ENCODE data around the gene TTLL11. TPM values are rescaled to one million over a fixed set of nuclear protein-coding genes. Genes with fewer than 3 reads are reported as not detected.

Gene TTLL11
- total RNA-seq, 2 donors from 2014 or later: 11.8 to 20.4 TPM

DNA sequence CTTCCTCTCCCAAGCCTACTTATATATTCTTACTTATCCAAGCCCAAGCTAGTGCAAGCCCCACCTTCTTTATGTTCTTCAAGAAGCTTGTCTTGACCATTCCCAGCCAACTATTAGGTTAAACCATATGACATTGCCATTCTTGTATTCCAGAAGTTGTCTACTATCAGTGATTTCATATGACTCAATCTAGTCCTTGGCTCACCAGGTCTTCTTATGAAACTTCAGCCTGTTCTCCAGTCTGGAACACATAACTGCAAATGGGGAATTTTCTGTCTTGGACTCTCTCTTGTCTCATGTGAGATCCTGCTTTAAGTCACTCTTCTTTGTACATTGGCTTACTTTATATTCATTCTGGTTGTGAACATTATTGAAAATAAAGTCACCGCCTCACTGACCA is 130.7 kb downstream of the TTLL11 start:
- intact Hi-C loops (cut with DNase I): no loop called here
- DNase-seq (ENCODE audit: low spot score): no peak

DNA sequence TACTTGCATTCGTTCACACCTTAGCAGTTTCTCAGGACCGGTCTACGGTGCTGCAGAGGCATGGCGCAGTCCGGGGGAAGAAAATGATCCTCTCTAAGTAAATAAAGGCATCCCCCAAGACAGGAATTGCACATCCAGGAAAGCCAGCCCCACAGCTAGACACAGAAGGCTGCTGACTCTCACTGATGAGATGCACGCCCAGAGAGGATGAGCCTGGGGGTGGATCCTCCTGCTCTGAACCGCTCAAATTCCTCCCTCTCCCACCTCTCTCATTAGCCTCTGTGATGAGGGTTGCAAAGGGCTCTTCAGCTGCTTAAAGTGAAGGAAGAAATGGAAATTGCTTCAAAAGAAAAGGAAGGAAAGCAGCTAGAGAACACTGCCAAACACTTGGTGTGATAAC is 132.4 kb downstream of the TTLL11 start:
- DNase-seq (ENCODE audit: low spot score): no peak
- intact Hi-C loops (cut with DNase I): no loop called here

DNA sequence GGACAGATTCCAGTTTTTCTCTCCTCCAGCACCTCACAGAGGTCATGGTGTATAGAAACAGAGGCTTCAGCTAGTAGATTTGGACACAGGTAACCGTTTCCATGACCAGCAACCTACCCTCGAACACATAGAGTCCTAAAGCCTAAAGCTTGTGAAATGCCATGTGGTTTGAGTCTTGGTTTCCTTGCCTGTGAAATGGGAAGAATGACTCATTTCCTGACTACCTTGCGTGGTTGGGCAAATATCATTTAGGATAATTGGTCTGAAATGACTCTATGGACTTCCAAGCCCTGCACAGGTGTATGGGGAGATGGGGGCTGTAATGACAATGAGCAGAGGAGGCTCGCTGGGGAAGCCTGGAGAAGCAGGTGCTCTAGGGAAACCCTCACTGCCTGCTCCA is 134.6 kb downstream of the TTLL11 start:
- intact Hi-C loops (cut with DNase I): no loop called here
- DNase-seq (ENCODE audit: low spot score): no peak

DNA sequence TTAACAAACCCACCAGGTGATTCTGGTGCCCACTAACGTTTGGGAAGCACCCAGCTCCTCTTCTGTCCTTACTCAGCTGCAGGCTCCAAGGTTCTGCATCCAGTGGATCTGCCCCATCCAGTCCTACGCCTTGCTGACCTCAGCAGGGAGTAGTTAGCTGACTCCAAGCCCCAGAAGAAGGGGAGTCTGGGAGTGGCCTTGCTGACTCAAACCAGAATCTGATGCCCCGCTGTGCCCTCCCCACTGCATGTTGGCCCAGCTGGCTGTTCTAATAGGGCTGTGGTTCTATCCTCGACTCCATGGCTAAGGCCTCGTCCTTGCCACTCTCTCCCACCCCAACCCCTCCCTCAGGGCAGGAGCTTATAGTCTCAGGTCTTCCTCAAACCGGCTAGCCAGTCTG is 136.3 kb downstream of the TTLL11 start:
- intact Hi-C loops (cut with DNase I): no loop called here
- no peak for DNase-seq (ENCODE audit: low spot score)

DNA sequence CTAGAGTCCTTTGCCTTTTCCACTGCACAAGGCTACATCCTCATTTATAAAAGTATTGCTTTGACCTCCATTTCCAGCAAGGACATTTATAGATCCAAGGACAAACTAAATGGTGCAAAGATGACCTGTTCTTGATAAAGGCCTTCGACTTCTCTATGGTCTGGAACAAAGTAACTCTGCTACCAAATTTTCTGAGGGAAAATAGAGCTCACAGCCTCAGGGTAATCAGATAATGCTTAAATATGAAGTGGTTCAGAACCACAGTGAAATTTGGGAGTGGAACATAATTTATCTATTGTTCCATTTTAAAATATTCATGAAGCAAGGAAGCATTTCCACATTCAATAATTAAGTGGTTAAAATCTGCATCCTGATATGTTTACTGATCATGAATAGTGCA is 137.5 kb downstream of the TTLL11 start:
- DNase-seq (ENCODE audit: low spot score): no peak

DNA sequence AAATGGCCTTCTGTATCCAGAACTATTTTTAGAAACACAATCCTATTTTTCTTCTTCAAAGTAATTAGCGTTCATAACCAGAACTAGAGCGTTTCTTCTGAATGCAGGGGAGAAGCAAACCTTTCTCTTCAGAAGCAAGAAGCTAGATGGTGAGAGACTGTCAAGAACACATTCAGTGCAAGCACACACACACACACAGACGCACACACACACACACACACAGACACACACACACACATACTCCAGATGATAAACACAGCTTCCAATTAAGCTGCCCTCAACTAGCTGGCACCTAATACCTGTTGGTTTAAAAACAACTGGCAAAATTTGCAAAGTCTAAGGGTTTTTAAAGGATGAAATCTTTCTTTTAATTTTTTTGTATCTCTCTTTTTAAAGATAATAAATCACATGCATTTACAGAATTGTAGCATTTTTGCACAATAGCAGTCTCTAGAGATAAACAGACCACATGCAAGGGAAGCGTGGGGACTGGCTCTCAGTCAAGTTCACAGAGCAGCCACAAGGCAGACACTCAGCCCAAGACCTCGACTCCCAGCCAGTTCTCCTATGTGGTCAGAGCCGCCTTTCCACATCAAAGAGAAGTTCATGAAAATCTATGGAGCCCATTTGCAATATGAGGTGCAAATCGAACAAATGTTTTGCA is 138.5 kb downstream of the TTLL11 start:
- intact Hi-C loops (cut with DNase I): no loop called here
- DNase-seq (ENCODE audit: low spot score): peak; percentile 82

More for the DNA sequence above, 137.5 kb downstream of the TTLL11 start:
- intact Hi-C loops (cut with DNase I): no loop called here

DNA sequence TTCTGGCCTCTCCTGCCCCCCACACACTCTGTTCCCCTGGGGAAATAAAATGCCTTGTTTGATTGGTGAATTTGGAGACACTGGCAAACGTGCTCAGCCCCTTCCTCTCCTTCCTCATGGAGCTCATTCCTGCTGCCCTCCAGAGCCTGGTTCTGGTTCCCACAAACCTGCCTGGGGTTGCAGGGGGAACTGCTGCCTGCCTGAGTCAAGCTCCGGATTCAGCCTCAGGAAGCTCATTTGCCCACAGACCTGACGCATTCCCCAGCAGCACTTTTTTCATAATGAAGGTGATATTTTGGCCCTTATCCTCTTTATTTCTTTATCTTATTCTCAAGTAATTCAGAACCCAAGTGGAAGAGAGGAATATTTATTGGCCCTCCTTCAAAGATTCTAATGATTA is 140.5 kb downstream of the TTLL11 start:
- no peak for DNase-seq (ENCODE audit: low spot score)
- intact Hi-C loops (cut with DNase I): no loop called here

DNA sequence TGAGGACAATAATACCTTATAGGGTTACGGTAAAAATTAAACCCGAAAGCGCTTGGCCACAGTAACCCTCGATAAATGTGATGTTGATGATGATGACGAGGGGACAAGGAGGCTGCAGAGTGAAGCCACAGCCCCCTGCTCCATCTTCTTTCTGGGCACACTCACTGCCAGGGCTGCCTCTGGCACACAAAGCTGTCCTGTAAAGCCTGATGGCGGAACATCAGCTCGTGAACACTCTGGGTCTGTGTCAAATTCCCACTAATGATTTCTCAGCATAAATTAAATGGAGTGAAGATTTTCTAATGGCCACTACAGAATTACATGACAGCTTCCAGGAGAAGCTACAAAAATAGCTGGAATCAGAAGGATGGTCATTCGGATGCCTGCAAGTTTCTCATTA is 142.2 kb downstream of the TTLL11 start:
- DNase-seq (ENCODE audit: low spot score): no peak
- intact Hi-C loops (cut with DNase I): no loop called here

DNA sequence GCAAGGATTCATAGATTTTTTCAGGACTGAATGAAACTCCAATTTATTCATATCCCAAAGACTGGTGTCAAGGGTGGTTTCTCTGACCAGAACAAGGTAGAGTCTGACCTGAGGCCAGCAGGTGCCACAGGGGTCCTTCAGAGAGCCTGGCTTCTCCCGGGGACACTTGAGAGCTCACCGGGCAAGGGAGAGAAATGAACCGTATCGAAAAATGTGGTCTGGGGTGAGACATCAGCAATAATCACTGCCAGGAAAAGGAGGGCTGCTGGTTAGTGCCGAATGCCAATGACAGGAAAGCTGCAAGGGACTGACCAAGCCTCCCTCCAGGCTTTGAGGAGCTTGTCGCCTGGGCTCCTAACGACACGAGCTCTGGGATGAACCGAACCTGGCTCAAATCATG is 142.7 kb downstream of the TTLL11 start:
- DNase-seq (ENCODE audit: low spot score): no peak
- intact Hi-C loops (cut with DNase I): no loop called here

DNA sequence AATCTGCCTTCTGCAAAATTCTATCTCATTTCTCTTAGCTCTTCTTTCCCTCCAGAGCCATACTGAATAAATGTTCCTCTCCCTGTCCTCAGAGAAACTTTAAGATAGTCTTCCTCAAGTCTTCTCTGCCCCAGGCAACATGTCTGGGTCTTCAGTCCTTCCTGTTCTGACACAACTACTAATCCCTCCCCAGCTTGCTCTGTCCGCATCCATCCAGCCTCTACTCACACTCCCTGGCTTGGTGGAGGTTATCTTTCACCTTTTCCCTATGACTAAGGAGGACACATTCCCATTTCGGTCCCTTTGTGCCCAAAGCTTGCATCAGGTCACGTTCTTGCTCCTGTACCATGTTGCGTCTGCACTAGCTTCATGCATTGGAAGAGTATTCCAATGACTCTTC is 143.3 kb downstream of the TTLL11 start:
- intact Hi-C loops (cut with DNase I): no loop called here
- DNase-seq (ENCODE audit: low spot score): no peak

DNA sequence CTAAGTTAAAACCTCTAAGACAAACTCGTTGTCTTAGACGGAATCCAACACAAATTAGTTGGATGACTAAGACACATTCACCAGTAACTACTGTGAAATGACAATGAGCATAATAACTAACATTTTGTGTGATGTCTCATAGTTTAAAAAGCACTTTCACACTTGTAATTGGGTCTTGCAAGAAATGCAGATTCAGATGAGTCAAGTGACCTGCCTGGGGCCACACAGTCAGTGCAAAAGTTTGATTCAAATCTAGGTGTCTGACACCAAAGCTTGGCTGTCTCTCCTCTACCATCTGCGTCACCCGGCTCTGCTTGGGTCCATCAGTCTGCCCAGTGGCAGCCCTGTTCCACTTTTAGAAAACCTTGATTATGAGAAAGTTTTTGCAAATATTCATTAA is 143.7 kb downstream of the TTLL11 start:
- DNase-seq (ENCODE audit: low spot score): no peak
- intact Hi-C loops (cut with DNase I): no loop called here

DNA sequence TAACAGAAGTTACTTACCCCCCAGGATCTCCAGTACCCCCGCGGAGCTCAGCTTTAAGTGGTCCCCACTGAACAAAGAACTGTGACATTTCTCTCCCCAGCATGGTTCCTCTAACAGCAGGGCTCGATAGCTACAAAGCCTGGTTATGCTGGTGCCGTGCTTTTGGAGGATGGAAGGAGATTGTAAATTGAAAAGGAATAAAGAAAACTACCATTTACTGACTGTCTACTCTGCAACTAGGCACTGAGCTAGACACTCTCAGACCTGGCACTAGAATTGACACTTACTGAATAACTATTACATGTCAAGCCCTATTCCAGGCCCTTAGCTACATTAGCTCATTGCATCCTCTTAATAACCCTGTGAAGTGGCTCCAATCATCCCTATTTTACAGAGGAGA is 145.3 kb downstream of the TTLL11 start:
- DNase-seq (ENCODE audit: low spot score): no peak
- intact Hi-C loops (cut with DNase I): no loop called here

DNA sequence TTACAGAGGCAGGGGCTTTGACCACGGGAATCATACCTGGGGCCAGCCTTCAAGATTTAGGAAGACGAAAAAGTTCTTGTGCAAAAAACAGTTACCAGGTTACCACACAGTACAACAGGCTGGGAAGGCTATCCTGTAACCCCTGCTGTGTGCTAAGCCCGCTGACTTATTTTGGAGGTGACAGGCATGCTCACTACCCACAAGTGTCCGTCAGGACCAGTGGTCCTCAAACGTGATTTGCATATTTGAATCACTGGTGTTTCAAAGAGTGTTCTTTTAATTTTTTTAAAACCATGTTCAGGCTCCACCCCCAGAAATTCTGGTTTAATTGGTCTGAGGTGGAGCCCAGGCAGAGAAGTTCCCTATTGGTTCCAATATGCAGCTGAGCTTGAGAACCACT is 146.6 kb downstream of the TTLL11 start:
- intact Hi-C loops (cut with DNase I): no loop called here
- DNase-seq (ENCODE audit: low spot score): no peak

DNA sequence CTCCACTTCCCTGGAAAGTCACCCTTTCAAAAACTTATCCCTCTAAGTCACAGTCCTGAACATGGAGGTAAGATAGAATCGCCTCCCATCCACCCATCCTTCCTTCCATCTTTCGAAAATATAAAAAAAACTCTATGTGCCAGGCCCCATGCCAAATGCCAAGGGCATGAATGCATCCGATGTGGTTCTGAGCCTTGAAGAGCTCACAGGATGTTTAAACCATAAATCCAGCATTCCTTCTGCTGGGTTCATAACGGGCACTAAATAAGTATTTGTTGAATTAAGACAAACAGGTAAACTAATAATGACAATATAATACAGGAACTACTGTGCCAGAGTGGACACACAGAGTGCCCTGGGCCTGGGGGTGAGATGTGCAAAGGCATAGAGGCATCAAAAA is 147.3 kb downstream of the TTLL11 start:
- intact Hi-C loops (cut with DNase I): no loop called here
- no peak for DNase-seq (ENCODE audit: low spot score)

DNA sequence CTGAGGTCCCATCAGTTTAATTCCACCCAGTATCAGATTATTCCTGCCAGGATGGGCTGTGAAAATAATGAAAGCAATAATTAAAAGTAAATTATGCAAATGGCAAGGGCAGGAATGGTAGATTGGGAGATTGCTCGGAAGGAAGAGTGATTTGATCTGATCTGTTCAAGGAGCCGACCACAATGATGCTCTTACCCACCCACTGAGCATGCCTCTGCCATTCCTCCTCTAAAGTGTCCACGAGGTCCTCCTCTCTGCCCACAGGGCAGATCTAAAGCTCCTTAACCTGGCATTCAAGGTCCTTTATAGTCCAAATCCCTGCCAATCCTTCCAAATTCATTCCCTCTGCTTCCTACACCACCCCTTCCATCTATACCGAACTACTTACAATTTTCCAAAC is 147.8 kb downstream of the TTLL11 start:
- DNase-seq (ENCODE audit: low spot score): no peak
- intact Hi-C loops (cut with DNase I): no loop called here

DNA sequence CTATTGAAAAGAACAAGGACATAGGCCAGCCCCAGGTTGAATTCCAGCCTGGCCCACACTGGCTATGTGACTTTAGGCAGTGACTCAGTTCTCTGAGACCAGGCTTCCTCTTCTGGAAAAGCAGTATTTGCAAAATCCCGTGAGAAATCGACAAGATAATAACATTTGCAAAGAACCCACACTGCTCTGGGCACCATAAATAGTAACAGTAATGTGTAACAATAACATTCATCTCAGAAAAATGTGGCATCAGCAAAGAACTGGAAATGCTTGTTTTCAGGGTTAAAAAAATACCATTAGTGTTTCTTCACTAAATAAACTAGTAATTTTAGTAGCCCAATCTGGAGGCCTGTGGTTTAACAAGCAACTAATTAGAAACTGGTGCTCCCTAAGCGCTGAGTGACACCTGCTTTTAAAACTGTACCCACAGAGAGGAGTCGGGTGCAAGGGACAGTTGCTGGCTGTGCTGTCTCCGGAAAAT is 148.4 kb downstream of the TTLL11 start:
- no peak for DNase-seq (ENCODE audit: low spot score)
- intact Hi-C loops (cut with DNase I): no loop called here

DNA sequence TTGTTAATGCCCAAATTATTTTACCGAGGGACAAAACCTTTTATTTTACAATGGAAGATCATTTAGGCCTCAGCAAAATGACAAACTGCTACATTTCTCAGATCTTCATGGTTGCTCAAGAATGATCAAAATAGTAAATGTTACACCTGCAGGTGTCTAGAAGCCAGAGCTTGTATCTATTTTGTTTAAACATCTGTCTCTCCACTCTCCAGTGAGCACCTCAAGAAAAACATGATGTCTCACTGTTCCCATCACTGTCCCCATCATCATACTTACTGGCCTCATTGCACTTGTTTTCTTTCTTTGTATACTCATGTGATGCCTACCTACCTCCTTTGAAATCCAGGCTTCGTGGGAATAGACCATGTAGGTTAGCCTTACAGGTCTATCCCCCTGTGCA is 149.6 kb downstream of the TTLL11 start:
- DNase-seq (ENCODE audit: low spot score): no peak
- intact Hi-C loops (cut with DNase I): no loop called here

DNA sequence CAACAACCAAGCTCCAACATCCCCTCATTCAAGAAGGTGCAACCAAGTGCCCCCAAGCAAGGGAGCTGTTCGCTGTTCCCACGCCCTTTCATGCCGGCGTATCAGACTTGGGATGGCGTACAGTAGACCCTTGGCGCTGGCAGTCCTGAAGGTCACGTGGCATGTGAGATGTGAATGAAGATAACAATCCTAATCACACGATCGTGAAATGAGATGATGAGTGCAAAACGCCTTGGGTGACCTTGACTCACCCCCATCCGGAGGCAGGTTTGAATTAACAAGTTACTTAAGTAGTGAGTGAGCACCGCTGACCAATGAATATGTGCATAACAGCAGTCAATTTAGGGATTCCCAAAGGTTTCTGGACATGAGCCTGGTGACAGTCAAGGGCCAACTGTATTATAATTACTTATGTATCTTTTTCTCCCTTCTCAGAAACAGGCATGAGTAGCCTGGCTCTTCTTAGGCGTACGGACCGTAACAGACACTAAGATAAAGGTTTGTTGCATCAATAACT is 150.2 kb downstream of the TTLL11 start:
- no peak for DNase-seq (ENCODE audit: low spot score)
- intact Hi-C loops (cut with DNase I): no loop called here

DNA sequence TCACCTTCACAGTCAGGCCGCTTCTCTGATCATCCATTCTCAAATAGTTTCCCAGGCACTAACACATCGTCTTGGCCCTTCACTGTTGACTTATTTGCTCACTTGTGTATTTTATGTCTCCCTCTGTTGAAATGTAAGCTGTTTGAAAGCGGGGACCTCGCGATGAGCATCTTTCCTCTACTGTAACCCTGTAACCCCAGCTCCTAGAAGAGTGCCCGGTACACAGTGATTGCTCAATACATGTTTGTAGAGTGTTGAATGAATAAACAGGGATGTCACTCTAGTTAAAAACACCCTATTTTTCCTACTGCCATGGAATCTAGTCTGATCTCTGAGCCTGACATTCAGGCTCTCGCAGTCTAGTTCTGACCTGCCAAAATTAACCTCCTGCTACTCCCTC is 150.8 kb downstream of the TTLL11 start:
- intact Hi-C loops (cut with DNase I): no loop called here
- no peak for DNase-seq (ENCODE audit: low spot score)

DNA sequence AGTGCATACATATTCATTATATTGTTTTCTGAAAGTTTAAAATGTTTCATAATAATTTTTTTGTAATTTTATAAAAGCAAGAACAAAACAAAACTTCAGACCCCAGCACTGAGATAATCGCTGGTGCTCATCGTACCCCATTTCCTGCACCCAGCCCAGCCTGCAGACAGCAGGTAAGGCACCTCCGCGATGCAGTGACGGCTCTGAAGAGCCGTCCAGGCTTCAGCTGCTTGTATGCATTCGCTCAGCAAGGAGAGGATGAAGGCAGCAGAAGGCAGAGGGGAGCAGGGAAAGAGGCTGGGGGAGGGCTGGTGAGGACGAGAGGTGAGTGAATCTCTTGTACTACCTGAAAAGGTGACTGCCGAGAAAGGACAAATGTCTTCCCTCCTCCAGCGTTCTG is 153.5 kb downstream of the TTLL11 start:
- no peak for DNase-seq (ENCODE audit: low spot score)
- intact Hi-C loops (cut with DNase I): no loop called here

DNA sequence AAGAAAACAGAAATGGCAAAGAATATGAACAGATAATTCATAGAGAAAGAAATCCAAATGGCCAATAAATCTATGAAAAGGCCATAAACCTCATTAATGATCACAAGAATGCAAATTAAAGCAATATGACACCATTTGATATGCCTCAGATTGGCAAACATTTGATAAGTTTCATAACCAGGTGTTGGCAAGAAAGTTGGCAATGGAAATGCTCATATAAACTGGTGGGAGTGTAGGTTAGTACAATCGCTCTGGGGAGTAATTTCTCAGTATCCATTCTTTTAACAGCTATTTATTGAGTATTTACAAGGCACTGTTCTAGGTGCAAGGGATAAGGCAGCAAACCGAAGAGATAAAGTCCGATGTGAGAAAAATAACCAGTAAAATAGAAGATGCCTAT is 154.5 kb downstream of the TTLL11 start:
- no peak for DNase-seq (ENCODE audit: low spot score)
- intact Hi-C loops (cut with DNase I): no loop called here

DNA sequence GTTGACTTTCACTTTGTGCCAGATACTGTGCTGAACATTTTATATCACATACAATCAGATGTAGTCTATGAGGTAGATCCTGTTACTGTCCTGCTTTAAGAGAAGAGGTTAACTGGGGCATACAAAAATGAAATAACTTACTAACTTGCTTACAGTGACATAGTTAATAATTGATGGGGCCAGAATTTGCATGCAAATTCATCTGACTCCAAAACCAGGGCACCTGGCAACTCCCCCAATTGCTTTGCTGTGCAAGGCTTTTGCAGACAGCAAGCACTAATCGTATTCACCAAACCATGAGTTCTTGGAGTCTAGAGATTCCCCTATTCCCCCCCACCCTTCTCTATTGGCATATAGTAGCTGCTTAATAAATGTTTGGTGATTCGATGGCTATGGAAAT is 155.9 kb downstream of the TTLL11 start:
- DNase-seq (ENCODE audit: low spot score): no peak
- intact Hi-C loops (cut with DNase I): no loop called here

Measured in posterior vena cava (tissue), 2 donors.